HepG2 (cell line): ENCODE data around the gene KIAA0232. TPM values are rescaled to one million over a fixed set of nuclear protein-coding genes. Genes with fewer than 3 reads are reported as not detected.

ENCODE experiments used
- ESRRA ChIP-seq: sonication (generic); formaldehyde crosslinking; IDR thresholded peaks from 2 replicates; pipeline ENCODE4 v1.5.1; 2020; ENCODE audit warnings: mild to moderate bottlenecking, low read depth, missing genetic modification reagents
- FOSL2 ChIP-seq: sonication (generic); formaldehyde crosslinking; IDR thresholded peaks from 2 replicates; pipeline ENCODE4 v1.4.0; 2020; ENCODE audit warnings: missing genetic modification reagents
- JDP2 ChIP-seq: sonication (generic); formaldehyde crosslinking; IDR thresholded peaks from 2 replicates; pipeline ENCODE4 v1.8.1; 2022; ENCODE audit warnings: missing genetic modification reagents, borderline replicate concordance
- MAFK ChIP-seq, 2 experiments: IDR thresholded peaks in 1 of 2; conservative IDR thresholded peaks in 1 of 2; 2 replicates each; pipeline ENCODE4 v1.6.1; 2011; ENCODE audit warnings: improper control_type of control experiment in 2 of 2, low read length in 2 of 2
- MYC ChIP-seq: sonication (generic); formaldehyde crosslinking; IDR thresholded peaks from 2 replicates; pipeline ENCODE4 v1.9.0; 2021; ENCODE audit warnings: missing genetic modification reagents, borderline replicate concordance
- PAX8 ChIP-seq: sonication (generic); formaldehyde crosslinking; IDR thresholded peaks from 2 replicates; pipeline ENCODE4 v1.8.0; 2022; ENCODE audit warnings: mild to moderate bottlenecking, missing genetic modification reagents, borderline replicate concordance
- PPARG ChIP-seq: conservative IDR thresholded peaks from 2 replicates; pipeline ENCODE4 v1.6.1; 2016; ENCODE audit warnings: missing biosample characterization, missing genetic modification reagents
- REL ChIP-seq: sonication (generic); formaldehyde crosslinking; conservative IDR thresholded peaks from 2 replicates; pipeline ENCODE4 v1.8.0; 2022; ENCODE audit warnings: mild to moderate bottlenecking, missing genetic modification reagents, moderate library complexity
- SALL2 ChIP-seq: sonication (generic); formaldehyde crosslinking; IDR thresholded peaks from 2 replicates; pipeline ENCODE4 v1.8.1; 2023; ENCODE audit warnings: mild to moderate bottlenecking, missing genetic modification reagents, inconsistent platforms
- SOX5 ChIP-seq: IDR thresholded peaks from 2 replicates; pipeline ENCODE4 v1.6.1; 2016; ENCODE audit warnings: borderline replicate concordance
- SP140L ChIP-seq: sonication (generic); formaldehyde crosslinking; IDR thresholded peaks from 2 replicates; pipeline ENCODE4 v1.4.0; 2020; ENCODE audit warnings: missing genetic modification reagents, borderline replicate concordance
- SP5 ChIP-seq: IDR thresholded peaks from 2 replicates; pipeline ENCODE4 v1.6.1; 2016; ENCODE audit warnings: low read depth, borderline replicate concordance
- U2AF1 ChIP-seq: fragments of 200-400 bp; formaldehyde crosslinking; optimal IDR thresholded peaks from 2 replicates; pipeline ENCODE3; 2017; ENCODE audit warnings: mild to moderate bottlenecking, low read depth, low read length
- ZNF33B ChIP-seq: sonication (generic); formaldehyde crosslinking; IDR thresholded peaks from 2 replicates; pipeline ENCODE4 v1.5.1; 2020; ENCODE audit warnings: mild to moderate bottlenecking, missing genetic modification reagents
- ZNF737 ChIP-seq: sonication (generic); formaldehyde crosslinking; IDR thresholded peaks from 2 replicates; pipeline ENCODE4 v1.5.0; 2020; ENCODE audit warnings: missing genetic modification reagents, mild to moderate bottlenecking, borderline replicate concordance
- polyA plus RNA-seq, 8 experiments: library from polyadenylated mRNA; depleted of rRNA in 3 of 8; stranded (reverse) in 7 of 8; unstranded in 1 of 8; fragments of >200 nt; fragmentation: Illumina TruSeq in 4 of 8; extraction: Trizol in 4 of 8; gene quantifications; 2 replicates each; pipeline versions ENCODE4 v1.2.1 to v1.2.3, GENCODE V29; 2011 to 2016; ENCODE audit warnings: low read depth in 4 of 8, missing spikeins in 1 of 8, mixed read lengths in 1 of 8; ENCODE audit not compliant: insufficient read depth in 1 of 8
- total RNA-seq, 5 experiments: library from RNA; depleted of rRNA; stranded (reverse); fragments of >200 nt; fragmentation: Illumina TruSeq; extraction: Trizol; gene quantifications; 2 replicates each; pipeline ENCODE4 v1.2.3, GENCODE V29; 2016; ENCODE audit warnings: low read depth in 1 of 5
- TF ChIP-seq, protein P1 (sequence below): sonication (generic); formaldehyde crosslinking; IDR thresholded peaks from 2 replicates; pipeline ENCODE4 v1.4.0; 2020; ENCODE audit warnings: missing genetic modification reagents, mild to moderate bottlenecking, borderline replicate concordance
- TF ChIP-seq, protein P2 (sequence below): sonication (generic); formaldehyde crosslinking; IDR thresholded peaks from 2 replicates; pipeline ENCODE4 v1.5.1; 2020; ENCODE audit warnings: mild to moderate bottlenecking, missing genetic modification reagents, moderate library complexity
- TF ChIP-seq, protein P3 (sequence below): sonication (generic); formaldehyde crosslinking; IDR thresholded peaks from 2 replicates; pipeline ENCODE4 v1.5.1; 2020; ENCODE audit warnings: mild to moderate bottlenecking, missing genetic modification reagents

Gene KIAA0232
- total and polyA plus RNA-seq, 2 of the 13 experiments (the other 11 are each of a cell fraction or from before 2014, with no cell fraction given): 7.8 to 17.1 TPM

DNA sequence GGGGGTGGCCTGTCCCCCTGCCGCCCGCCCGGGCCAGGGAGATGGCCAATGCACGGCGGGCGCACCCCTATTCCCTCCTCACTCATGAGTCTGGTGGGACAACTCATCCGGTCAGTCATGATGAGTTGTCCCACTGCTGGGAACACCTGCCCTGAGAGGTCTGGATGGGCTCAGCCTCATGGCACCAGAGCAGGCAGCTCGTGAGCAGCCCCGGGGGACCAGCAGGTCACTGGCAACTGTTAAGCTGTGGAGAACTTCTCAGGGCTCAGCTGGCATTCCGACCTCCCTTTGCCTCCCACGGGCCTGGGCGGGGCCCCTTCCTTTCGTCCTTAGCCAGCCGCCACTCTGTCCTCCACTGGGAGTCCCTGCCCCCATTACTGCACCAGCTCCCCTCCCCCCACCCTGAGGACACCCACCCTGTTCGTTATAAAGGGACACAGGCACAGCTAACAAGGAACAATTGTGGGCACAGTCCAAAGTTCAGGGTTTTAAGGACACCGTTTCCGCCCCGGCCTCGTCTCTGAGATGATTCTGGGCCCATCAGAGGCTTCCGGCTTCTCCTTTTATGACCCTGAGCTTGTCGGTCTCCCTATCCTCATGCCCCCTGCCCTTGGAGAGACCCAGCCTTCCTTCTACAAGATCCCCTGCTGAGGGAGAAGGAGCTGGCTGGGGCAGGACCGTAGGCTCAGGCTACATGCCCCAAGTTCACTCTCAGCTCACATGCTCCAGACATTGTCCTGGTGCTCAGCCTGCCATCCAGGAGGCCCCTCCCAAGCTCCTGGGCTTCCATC lies 14.6 kb upstream of the KIAA0232 start (continued):
- TF ChIP-seq, protein P1, sequence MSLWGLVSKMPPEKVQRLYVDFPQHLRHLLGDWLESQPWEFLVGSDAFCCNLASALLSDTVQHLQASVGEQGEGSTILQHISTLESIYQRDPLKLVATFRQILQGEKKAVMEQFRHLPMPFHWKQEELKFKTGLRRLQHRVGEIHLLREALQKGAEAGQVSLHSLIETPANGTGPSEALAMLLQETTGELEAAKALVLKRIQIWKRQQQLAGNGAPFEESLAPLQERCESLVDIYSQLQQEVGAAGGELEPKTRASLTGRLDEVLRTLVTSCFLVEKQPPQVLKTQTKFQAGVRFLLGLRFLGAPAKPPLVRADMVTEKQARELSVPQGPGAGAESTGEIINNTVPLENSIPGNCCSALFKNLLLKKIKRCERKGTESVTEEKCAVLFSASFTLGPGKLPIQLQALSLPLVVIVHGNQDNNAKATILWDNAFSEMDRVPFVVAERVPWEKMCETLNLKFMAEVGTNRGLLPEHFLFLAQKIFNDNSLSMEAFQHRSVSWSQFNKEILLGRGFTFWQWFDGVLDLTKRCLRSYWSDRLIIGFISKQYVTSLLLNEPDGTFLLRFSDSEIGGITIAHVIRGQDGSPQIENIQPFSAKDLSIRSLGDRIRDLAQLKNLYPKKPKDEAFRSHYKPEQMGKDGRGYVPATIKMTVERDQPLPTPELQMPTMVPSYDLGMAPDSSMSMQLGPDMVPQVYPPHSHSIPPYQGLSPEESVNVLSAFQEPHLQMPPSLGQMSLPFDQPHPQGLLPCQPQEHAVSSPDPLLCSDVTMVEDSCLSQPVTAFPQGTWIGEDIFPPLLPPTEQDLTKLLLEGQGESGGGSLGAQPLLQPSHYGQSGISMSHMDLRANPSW (CRISPR knock-in tag): no peak
- TF ChIP-seq, protein P2, sequence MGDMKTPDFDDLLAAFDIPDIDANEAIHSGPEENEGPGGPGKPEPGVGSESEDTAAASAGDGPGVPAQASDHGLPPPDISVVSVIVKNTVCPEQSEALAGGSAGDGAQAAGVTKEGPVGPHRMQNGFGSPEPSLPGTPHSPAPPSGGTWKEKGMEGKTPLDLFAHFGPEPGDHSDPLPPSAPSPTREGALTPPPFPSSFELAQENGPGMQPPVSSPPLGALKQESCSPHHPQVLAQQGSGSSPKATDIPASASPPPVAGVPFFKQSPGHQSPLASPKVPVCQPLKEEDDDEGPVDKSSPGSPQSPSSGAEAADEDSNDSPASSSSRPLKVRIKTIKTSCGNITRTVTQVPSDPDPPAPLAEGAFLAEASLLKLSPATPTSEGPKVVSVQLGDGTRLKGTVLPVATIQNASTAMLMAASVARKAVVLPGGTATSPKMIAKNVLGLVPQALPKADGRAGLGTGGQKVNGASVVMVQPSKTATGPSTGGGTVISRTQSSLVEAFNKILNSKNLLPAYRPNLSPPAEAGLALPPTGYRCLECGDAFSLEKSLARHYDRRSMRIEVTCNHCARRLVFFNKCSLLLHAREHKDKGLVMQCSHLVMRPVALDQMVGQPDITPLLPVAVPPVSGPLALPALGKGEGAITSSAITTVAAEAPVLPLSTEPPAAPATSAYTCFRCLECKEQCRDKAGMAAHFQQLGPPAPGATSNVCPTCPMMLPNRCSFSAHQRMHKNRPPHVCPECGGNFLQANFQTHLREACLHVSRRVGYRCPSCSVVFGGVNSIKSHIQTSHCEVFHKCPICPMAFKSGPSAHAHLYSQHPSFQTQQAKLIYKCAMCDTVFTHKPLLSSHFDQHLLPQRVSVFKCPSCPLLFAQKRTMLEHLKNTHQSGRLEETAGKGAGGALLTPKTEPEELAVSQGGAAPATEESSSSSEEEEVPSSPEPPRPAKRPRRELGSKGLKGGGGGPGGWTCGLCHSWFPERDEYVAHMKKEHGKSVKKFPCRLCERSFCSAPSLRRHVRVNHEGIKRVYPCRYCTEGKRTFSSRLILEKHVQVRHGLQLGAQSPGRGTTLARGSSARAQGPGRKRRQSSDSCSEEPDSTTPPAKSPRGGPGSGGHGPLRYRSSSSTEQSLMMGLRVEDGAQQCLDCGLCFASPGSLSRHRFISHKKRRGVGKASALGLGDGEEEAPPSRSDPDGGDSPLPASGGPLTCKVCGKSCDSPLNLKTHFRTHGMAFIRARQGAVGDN (CRISPR knock-in tag): peak; percentile 61
- TF ChIP-seq SP140L: no peak
- TF ChIP-seq U2AF1: no peak
- TF ChIP-seq SP5 (CRISPR knock-in tag): 0 out of 2 replicates have a peak, but pooled peaks have one; percentile 27
- no peak for TF ChIP-seq PAX8 (CRISPR knock-in tag)
- TF ChIP-seq SALL2 (CRISPR knock-in tag): no peak
- TF ChIP-seq MAFK (conservative IDR thresholded peaks at IDR 0.05 in 1 of 2, IDR thresholded peaks at IDR 0.05 in 1 of 2; ENCODE audit: low read length in 2 of 2): no peak
- TF ChIP-seq, protein P3, sequence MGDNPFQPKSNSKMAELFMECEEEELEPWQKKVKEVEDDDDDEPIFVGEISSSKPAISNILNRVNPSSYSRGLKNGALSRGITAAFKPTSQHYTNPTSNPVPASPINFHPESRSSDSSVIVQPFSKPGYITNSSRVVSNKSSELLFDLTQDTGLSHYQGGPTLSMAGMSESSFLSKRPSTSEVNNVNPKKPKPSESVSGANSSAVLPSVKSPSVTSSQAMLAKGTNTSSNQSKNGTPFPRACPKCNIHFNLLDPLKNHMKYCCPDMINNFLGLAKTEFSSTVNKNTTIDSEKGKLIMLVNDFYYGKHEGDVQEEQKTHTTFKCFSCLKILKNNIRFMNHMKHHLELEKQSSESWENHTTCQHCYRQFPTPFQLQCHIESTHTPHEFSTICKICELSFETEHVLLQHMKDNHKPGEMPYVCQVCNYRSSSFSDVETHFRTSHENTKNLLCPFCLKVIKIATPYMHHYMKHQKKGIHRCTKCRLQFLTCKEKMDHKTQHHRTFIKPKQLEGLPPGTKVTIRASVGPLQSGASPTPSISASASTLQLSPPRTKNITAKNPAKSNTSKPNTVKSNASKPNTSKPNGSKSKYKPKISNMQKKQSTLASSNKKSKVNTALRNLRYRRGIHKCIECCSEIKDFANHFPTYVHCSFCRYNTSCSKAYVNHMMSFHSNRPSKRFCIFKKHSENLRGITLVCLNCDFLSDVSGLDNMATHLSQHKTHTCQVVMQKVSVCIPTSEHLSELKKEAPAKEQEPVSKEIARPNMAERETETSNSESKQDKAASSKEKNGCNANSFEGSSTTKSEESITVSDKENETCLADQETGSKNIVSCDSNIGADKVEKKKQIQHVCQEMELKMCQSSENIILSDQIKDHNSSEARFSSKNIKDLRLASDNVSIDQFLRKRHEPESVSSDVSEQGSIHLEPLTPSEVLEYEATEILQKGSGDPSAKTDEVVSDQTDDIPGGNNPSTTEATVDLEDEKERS (CRISPR knock-in tag): no peak
- TF ChIP-seq FOSL2 (CRISPR knock-in tag): peak; percentile 21; the same call in 1 of the 2 replicates
- peak; percentile 64; the same call in 1 of the 2 replicates for TF ChIP-seq MYC (CRISPR knock-in tag)
- no peak for TF ChIP-seq ZNF33B (CRISPR knock-in tag)
- no peak for TF ChIP-seq JDP2 (CRISPR knock-in tag)
- 0 out of 2 replicates have a peak, but pooled peaks have one; percentile 54 for TF ChIP-seq ZNF737 (CRISPR knock-in tag)
- peak; percentile 42; the same call in 1 of the 2 replicates for TF ChIP-seq SOX5 (CRISPR knock-in tag)
- TF ChIP-seq ESRRA (CRISPR knock-in tag): 0 out of 2 replicates have a peak, but pooled peaks have one; percentile 6
- no peak for TF ChIP-seq REL (CRISPR knock-in tag)
- TF ChIP-seq PPARG: no peak
